Forelimb muscle (tissue), 1 donor: ENCODE measurements around the gene MTA1. TPM values are rescaled to one million over a fixed set of nuclear protein-coding genes. Genes with fewer than 3 reads are reported as not detected.

Experiments
- DNase-seq: peaks from one replicate; pipeline ENCODE4 v3.0.0-alpha.2; 2013; ENCODE audit warnings: low read depth
- polyA plus RNA-seq: library from polyadenylated mRNA; unstranded; fragments of 120-200 nt; gene quantifications from one replicate; pipeline ENCODE4 v1.2.1, GENCODE V29; 2013; ENCODE audit not compliant: insufficient read length

MTA1 gene
- polyA plus RNA-seq, result 80.3 TPM

- DNase-seq, result no peak
Measured at GRCh38 chr14:105419195-105420091, at the start of gene MTA1. TSS of gene MTA1 (plus strand) at chr14:105419827. CDS start at chr14:105420036, 209 bp downstream.

DNA sequence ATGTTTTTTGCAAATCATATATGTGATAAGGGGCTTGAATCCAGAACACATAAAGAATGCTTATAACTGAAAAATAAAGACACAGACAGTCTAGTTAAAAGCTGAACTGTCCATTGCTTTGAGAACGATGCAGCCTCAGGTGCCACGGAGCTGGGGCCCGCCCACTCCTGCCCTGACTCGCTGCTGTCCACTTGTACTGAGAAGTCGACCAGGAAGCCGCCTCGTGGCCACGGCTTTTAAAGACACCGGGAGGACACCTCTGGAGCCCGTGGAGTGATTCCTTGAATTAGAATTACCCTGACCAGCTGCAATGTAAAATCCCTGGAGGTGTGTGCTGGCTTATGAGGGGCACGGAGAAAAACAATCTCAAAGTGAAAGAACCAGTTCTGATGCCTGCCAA is 45.2 kb upstream of the MTA1 start:
- DNase-seq, result no peak

GRCh38 chr14:105375635-105376057 is 44.0 kb upstream of the MTA1 start:
- no peak for DNase-seq

GRCh38 chr14:105376521-105377440 is 42.8 kb upstream of the MTA1 start:
- DNase-seq, result no peak

DNA sequence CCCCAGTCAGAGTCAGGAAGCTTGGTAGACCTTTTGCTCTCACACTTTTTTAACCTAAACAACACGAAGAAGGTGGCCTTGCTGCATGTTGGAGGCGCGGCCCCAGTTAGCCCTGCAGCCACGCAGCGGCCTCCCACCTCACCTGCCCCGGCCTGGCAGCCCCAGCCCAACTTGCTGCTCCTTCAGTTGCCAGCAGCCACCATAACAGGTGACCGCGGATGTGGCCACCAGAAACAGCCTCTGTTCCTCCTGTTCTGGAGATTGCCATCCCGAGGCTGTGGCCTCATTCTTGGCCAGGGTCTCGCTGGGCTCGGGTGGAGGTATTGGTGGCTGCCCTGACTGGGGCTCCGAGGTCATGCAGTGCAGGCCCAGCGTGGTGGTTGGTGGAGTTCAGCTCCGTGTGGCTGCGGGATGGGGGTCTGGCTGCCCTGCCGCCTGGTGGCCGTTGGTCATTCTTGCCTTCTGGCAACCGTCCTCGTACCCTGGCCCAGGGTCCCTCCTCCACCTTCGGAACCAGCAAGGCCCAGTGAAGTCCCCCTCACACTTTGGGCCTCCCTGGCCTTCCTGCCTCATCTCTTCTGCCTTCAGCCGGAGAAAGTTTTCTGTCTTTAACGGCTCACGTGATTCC is 42.0 kb upstream of the MTA1 start:
- DNase-seq, result no peak

GRCh38 chr14:105378199-105378598 is 41.4 kb upstream of the MTA1 start:
- DNase-seq, result no peak

GRCh38 chr14:105378873-105379685 is 40.5 kb upstream of the MTA1 start:
- DNase-seq, result no peak

GRCh38 chr14:105379946-105380345 is 39.7 kb upstream of the MTA1 start:
- no peak for DNase-seq

- DNase-seq, result no peak
Measured at GRCh38 chr14:105380756-105381155, 38.9 kb upstream of the MTA1 start.

- DNase-seq, result no peak
Measured at GRCh38 chr14:105381446-105382342, 37.9 kb upstream of the MTA1 start.

GRCh38 chr14:105382343-105383082 is 37.1 kb upstream of the MTA1 start:
- no peak for DNase-seq

DNA sequence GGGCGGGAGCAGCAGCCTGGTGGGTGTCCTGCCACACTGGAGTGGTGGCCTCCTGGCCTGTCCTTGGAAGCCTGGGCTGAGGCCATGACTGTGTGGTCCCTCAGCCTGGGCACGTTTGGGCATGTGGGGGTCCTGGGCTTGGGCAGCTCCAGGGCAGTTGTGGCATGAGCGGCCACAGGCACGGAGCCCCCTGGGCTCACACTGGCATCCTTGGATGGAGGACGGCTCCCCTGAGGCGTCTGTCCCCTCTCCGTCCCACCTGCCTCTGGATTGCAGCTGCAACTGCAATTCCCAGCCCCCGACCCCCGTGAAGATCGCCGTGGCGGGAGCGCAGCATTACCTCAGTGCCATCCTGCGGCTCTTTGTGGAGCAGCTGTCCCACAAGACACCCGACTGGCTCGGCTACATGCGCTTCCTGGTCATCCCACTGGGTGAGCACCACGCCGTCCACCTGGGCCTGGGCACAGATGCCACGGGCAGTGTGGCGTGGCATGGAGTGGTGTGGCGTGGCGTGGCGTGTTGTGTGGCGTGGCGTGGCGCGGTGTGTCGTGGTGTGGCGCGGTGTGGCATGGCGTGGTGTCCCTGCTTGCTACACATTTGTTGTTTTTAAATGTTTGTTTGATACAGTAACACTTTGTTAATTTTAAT is 36.4 kb upstream of the MTA1 start:
- DNase-seq, result no peak

DNA sequence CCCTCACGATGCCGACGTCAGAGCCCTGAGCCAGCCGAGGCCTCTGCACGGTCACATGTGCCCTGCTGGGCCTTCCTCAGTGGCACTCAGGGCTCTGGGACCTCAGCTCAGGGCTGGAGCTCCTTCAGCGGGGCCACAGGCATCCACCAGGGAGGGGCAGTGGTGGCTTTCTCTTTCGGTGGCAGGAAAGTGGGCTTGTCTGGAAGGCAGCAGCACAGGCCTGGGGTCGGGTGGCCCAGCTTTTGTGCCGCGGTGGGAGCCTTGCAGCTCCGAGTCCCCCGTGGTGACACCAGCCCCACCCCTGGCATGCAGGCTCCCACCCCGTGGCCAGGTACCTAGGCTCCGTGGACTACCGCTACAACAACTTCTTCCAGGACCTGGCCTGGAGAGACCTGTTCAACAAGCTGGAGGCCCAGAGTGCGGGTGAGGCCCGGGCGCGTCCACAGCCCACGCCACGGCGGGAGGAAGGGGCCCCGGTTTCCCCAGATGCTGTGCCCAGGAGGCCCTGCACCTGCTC is 35.5 kb upstream of the MTA1 start:
- DNase-seq, result no peak

DNA sequence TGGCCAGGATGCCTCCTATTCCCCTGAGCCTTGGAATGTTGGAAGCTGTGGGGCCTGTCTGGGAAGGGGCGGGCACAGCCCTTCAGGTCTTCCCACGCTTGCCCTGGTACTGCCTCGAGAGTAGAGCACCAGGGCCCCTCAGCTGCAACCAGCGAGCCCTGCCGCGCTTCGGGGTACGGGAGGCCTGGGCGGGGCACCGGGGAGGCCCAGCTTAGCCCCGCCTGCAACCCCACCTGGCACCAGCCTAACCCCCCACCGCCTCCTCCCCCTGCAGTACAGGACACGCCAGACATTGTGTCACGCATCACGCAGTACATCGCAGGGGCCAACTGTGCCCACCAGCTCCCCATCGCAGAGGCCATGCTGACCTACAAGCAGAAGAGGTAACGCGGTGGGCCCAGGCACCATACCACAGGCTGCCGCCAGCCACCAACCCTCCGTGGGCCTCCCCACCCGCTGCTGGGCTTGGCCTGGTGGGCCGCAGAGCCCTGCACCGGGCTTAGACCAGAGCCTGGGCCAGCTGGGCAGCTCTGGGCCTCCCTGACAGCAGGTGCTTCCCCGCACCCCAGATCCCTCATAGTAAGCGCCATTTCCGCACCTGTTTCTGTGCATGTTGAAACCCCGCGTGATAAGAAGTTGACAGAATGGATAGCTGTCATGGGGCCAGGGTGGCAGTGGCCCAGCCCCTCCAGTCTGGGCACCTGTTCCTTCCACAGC is 34.9 kb upstream of the MTA1 start:
- no peak for DNase-seq

DNA sequence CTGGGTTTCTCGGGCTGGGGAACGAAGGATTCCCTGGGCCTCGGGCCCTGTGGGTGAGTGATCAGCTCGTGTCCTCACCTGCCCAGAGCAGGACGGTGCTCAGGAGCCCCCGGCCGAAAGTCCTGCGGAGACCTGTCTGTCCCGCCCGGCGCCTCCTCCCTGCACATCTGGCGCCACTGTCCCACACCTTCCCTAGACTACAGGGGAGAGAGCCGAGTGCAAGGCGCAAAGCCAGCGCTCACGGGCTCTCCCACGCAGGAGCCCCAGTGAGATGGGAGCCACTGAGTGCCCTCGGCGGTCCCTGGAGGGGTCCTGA is 34.3 kb upstream of the MTA1 start:
- no peak for DNase-seq

DNA sequence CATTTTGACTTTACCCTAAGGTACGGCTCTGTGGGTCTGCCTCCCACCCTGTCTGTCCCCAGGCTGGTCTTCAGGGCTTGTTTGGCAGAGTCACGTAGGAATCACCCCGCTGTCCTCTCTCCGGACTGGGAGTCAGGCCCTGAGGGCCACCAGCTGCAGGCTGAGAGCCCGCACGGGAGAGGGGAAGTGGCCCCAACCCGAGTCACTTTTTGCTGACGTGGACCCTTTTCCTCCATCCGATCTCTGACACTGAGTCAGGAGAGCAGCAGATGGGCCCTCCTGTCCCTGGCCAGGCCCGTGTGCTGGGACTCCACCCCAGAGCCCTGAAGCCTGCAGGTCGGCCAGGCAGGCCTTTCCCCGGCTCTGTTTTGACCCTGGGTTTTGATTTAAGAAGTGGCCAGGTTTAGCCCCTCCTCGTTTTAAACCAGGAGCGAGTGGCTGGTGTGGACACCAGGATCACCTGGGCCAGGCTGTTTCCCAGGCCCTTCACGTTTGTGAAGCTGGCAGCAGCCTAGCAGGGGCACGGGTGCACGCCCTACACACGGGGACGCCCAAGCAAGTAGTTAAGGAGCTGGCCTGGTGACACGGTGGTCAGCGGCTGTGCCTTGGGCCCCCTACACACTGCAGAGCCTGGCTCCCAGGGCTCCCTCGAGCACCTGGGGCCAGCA is 33.8 kb upstream of the MTA1 start:
- no peak for DNase-seq
